Caco-2 (cell line): ENCODE data around the gene TET2. TPM values are rescaled to one million over a fixed set of nuclear protein-coding genes. Genes with fewer than 3 reads are reported as not detected.
A peak's percentile ranks its signal among the peaks of the same experiment; 100 is the strongest.

ENCODE experiments used
- BruUV-seq: library from RNA; stranded (reverse); fragments of 400-500 nt; replicated peaks from 2 replicates; lab custom pipeline; 2021; lab: Mats Ljungman, UMichigan
- CTCF ChIA-PET: fragments of 300-600 bp; sonication (Branson Sonifier 250); formaldehyde crosslinking; loops from one replicate; lab custom pipeline; 2022; ENCODE audit warnings: antibody characterized with exemption; lab: Charles Lee
- POLR2A ChIA-PET: fragments of 300-600 bp; sonication (Branson Sonifier 250); formaldehyde crosslinking; loops from one replicate; lab custom pipeline; 2022; ENCODE audit warnings: antibody characterized with exemption; lab: Charles Lee
- DNase-seq, 2 experiments: peaks; one replicate each; pipeline versions ENCODE4 v3.0.0 to v3.0.0-alpha.2; 2020 to 2022
- H3K27me3 ChIP-seq: replicated peaks from 2 replicates; pipeline ENCODE4 v1.6.0; 2011; ENCODE audit warnings: low read length; ENCODE audit not compliant: control insufficient read depth, insufficient read depth
- H3K36me3 ChIP-seq: 2 replicates; pipeline ENCODE4 v1.5.1; 2011; ENCODE audit warnings: low read length; ENCODE audit not compliant: control insufficient read depth, insufficient read depth
- H3K4me1 ChIP-seq: fragments of 250-450 bp; sonication (Bioruptor Pico); 2 replicates; pipeline ENCODE4 v1.5.1; 2020; ENCODE audit warnings: mild to moderate bottlenecking
- H3K4me3 ChIP-seq: 2 replicates; pipeline ENCODE4 v1.5.1; 2011; ENCODE audit warnings: low read depth, mild to moderate bottlenecking, control low read depth, low read length
- H3K9me3 ChIP-seq: fragments of 250-450 bp; sonication (Bioruptor Pico); 2 replicates; pipeline ENCODE4 v1.5.1; 2020; ENCODE audit warnings: mild to moderate bottlenecking, moderate library complexity
- H3K27ac Mint-ChIP-seq: one replicate; pipeline ENCODE4 v1.8.0; 2022; ENCODE audit warnings: mixed read lengths; ENCODE audit not compliant: unreplicated experiment
- H3K27me3 Mint-ChIP-seq: one replicate; pipeline ENCODE4 v1.8.0; 2022; ENCODE audit warnings: mixed read lengths; ENCODE audit not compliant: insufficient read depth, unreplicated experiment
- H3K36me3 Mint-ChIP-seq: one replicate; pipeline ENCODE4 v1.8.0; 2022; ENCODE audit warnings: mild to moderate bottlenecking, mixed read lengths; ENCODE audit not compliant: insufficient read depth, unreplicated experiment
- H3K4me1 Mint-ChIP-seq: one replicate; pipeline ENCODE4 v1.8.0; 2022; ENCODE audit warnings: low read depth, mixed read lengths; ENCODE audit not compliant: unreplicated experiment
- H3K4me3 Mint-ChIP-seq: one replicate; pipeline ENCODE4 v1.8.0; 2022; ENCODE audit warnings: mild to moderate bottlenecking, moderate library complexity, mixed read lengths; ENCODE audit not compliant: unreplicated experiment
- H3K9me3 Mint-ChIP-seq: one replicate; pipeline ENCODE4 v1.8.0; 2022; ENCODE audit warnings: mixed read lengths; ENCODE audit not compliant: unreplicated experiment
- CTCF ChIP-seq, 2 experiments: fragments of 200-600 bp in 1 of 2; IDR thresholded peaks; 1 replicate in 1 of 2; 2 replicates in 1 of 2; pipeline versions ENCODE4 v1.5.1 to v1.8.0; 2011 to 2022; ENCODE audit warnings: antibody characterized with exemption in 1 of 2, control low read depth in 1 of 2, inconsistent platforms in 1 of 2, low read depth in 1 of 2, low read length in 1 of 2, mild to moderate bottlenecking in 1 of 2, moderate library complexity in 1 of 2; ENCODE audit not compliant: insufficient read depth in 1 of 2, severe bottlenecking in 1 of 2, unreplicated experiment in 1 of 2
- intact Hi-C: fragments of 100-400 bp; cut with micrococcal nuclease; formaldehyde crosslinking; loops from one replicate; pipeline ENCODE4 v1.10.0; 2022; ENCODE audit not compliant: unreplicated experiment
- total RNA-seq: library from RNA; stranded (reverse); gene quantifications from 2 replicates; pipeline ENCODE4 v1.2.3, GENCODE V29; 2022

TET2 gene
- total RNA-seq, 1 experiment from 2014 or later, result 14.8 TPM

- POLR2A ChIA-PET, result no interaction called here
- Histone ChIP-seq H3K36me3 (no peaks in the 10 kb centered on the region), H3K4me1 (no peaks in the 10 kb centered on the region), H3K4me3 (no peak overlapping the region), H3K9me3 (no peaks in the 10 kb centered on the region), H3K27me3 (no peaks in the 10 kb centered on the region)
- Mint-ChIP-seq H3K4me1 (no peaks in the 10 kb centered on the region), H3K27me3 (no peaks in the 10 kb centered on the region), H3K9me3 (no peaks in the 10 kb centered on the region), H3K27ac (no peak overlapping the region), H3K4me3 (no peak overlapping the region), H3K36me3 (peaks cover 15% of the 10 kb centered on the region)
- no peak for DNase-seq
- CTCF ChIA-PET, result no interaction called here
- no peak for TF ChIP-seq CTCF (IDR thresholded peaks at IDR 0.05; ENCODE audit: insufficient read depth in 1 of 2, low read depth in 1 of 2, low read length in 1 of 2, severe bottlenecking in 1 of 2, unreplicated experiment in 1 of 2)
- intact Hi-C loops, result no loop called here
- BruUV-seq, result no TSS peak
Observed at GRCh38 chr4:105267280-105267679, 120.6 kb downstream of the TET2 start.

- BruUV-seq, result no TSS peak
- CTCF ChIA-PET, result no interaction called here
- POLR2A ChIA-PET, result no interaction called here
- H3K27me3 ChIP-seq, result no peaks in the 10 kb centered on the region
- Mint-ChIP-seq H3K27me3 (no peaks in the 10 kb centered on the region), H3K9me3 (no peaks in the 10 kb centered on the region), H3K4me1 (no peaks in the 10 kb centered on the region), H3K4me3 (no peak overlapping the region), H3K36me3 (peaks cover 18% of the 10 kb centered on the region), H3K27ac (peak overlapping the region; percentile 20)
- H3K9me3 ChIP-seq, result no peaks in the 10 kb centered on the region
- TF ChIP-seq CTCF (IDR thresholded peaks at IDR 0.05; ENCODE audit: insufficient read depth in 1 of 2, low read depth in 1 of 2, low read length in 1 of 2, severe bottlenecking in 1 of 2, unreplicated experiment in 1 of 2), result no peak
- H3K4me3 ChIP-seq, result no peak overlapping the region
- intact Hi-C loops, result no loop called here
- H3K4me1 ChIP-seq, result no peaks in the 10 kb centered on the region
- DNase-seq, result no peak
- no peaks in the 10 kb centered on the region for H3K36me3 ChIP-seq
Observed at GRCh38 chr4:105272002-105272401, 125.3 kb downstream of the TET2 start.

- intact Hi-C loops, result no loop called here
- Mint-ChIP-seq H3K4me3 (no peak overlapping the region), H3K36me3 (peaks cover 18% of the 10 kb centered on the region), H3K27ac (no peak overlapping the region), H3K9me3 (no peaks in the 10 kb centered on the region), H3K27me3 (no peaks in the 10 kb centered on the region), H3K4me1 (no peaks in the 10 kb centered on the region)
- POLR2A ChIA-PET, result no interaction called here
- DNase-seq, result no peak
- no TSS peak for BruUV-seq
- no peak for TF ChIP-seq CTCF (IDR thresholded peaks at IDR 0.05; ENCODE audit: insufficient read depth in 1 of 2, low read depth in 1 of 2, low read length in 1 of 2, severe bottlenecking in 1 of 2, unreplicated experiment in 1 of 2)
- Histone ChIP-seq H3K9me3 (no peaks in the 10 kb centered on the region), H3K36me3 (no peaks in the 10 kb centered on the region), H3K4me3 (no peak overlapping the region), H3K27me3 (no peaks in the 10 kb centered on the region), H3K4me1 (no peaks in the 10 kb centered on the region)
- CTCF ChIA-PET, result no interaction called here
Observed at GRCh38 chr4:105273230-105273629, 126.6 kb downstream of the TET2 start.
